Adrenal gland (tissue), 12 donors: ENCODE measurements around the gene PRSS8. TPM values are rescaled to one million over a fixed set of nuclear protein-coding genes. Genes with fewer than 3 reads are reported as not detected.
"Not testable (repeated sequence)": the region's sequence is repeated elsewhere in the genome, so short reads cannot be mapped to it uniquely, and the experiment has no call there.

Experiments
- DNase-seq, 7 donors: peaks; one replicate each; pipeline ENCODE4 v3.0.0-alpha.2; 2019 to 2020
- H3K27ac ChIP-seq, 5 donors: fragments of 200-600 bp; sonication (generic) in 4 of 5; 1 replicate in 3 of 5; 2 replicates in 2 of 5; pipeline versions ENCODE4 v1.5.1 to v1.8.0; 2016 to 2020; ENCODE audit warnings: mild to moderate bottlenecking in 1 of 5
- H3K27me3 ChIP-seq: fragments of 200-600 bp; 2 replicates; pipeline ENCODE4 v1.8.0; 2021
- H3K36me3 ChIP-seq, 2 donors: fragments of 200-600 bp; replicated peaks in 1 of 2; 1 replicate in 1 of 2; 2 replicates in 1 of 2; pipeline versions ENCODE4 v1.5.1 to v1.8.0; 2018 to 2022
- H3K4me1 ChIP-seq, 2 donors: fragments of 200-600 bp; replicated peaks in 1 of 2; 1 replicate in 1 of 2; 2 replicates in 1 of 2; pipeline versions ENCODE4 v1.5.1 to v1.8.0; 2018 to 2021
- H3K4me3 ChIP-seq, 4 donors: fragments of 200-600 bp; sonication (generic) in 3 of 4; one replicate each; pipeline ENCODE4 v1.5.1; 2016 to 2018
- H3K9me3 ChIP-seq, 3 donors: fragments of 200-600 bp; sonication (generic) in 1 of 3; replicated peaks in 1 of 3; 1 replicate in 2 of 3; 2 replicates in 1 of 3; pipeline versions ENCODE4 v1.5.1 to v1.8.0; 2016 to 2021
- POLR2A ChIP-seq, 2 donors: fragments of 450-650 bp; IDR thresholded peaks; one replicate each; pipeline ENCODE4 v1.6.1; 2017; ENCODE audit warnings: antibody characterized with exemption in 2 of 2, mild to moderate bottlenecking in 2 of 2, moderate library complexity in 1 of 2
- WGBS, 4 donors: extraction: QIAGEN DNeasy Blood & Tissue Kit in 2 of 4; methylation state at CpG; one replicate each; pipeline versions ENCODE4 v1.1.5 to v1.1.7; 2013 to 2017; 5-methylcytosine and 5-hydroxymethylcytosine counted together
- intact Hi-C, 2 donors: fragments of 100-400 bp; cut with DNase I; formaldehyde crosslinking; loops; one replicate each; pipeline versions ENCODE4 v1.14.1 to v1.15.0; 2022 to 2023
- polyA plus RNA-seq, 3 donors: library from polyadenylated mRNA; stranded (reverse); fragments of 200-250 nt in 2 of 3; fragments of 350-450 nt in 1 of 3; fragmentation: Illumina TruSeq in 1 of 3; extraction: RNeasy Lipid Tissue Mini Kit (QIAGEN cat#74804) in 1 of 3; gene quantifications; one replicate each; pipeline ENCODE4 v1.2.3, GENCODE V29; 2013 to 2014
- total RNA-seq, 9 donors: library from RNA; depleted of rRNA in 4 of 9; stranded (reverse); fragments of >200 nt in 4 of 9; fragments of 120-200 nt in 1 of 9; fragmentation: NEBNext Ultra II Directional in 1 of 9; extraction: Animal tissue kit (Norgen Biotek cat#: 25700) in 1 of 9; gene quantifications; one replicate each; pipeline versions ENCODE4 v1.1.0 to v1.2.4, GENCODE V29; 2013 to 2023
- TF ChIP-seq, protein P1 (sequence below), 6 experiments: fragments of 450-650 bp in 4 of 6; fragments of 200-600 bp in 2 of 6; sonication (generic) in 1 of 6; IDR thresholded peaks; 1 replicate in 5 of 6; 2 replicates in 1 of 6; pipeline versions ENCODE4 v1.5.1 to v1.8.0; 2016 to 2021; ENCODE audit warnings: antibody characterized with exemption in 6 of 6, mild to moderate bottlenecking in 2 of 6, moderate library complexity in 1 of 6
- donor health status: healthy with polysubstance abuse.
- donor health status: Bipolar disorder and iron deficiency.
- donor health status: DM: yes; HTN: yes; CAD: no.
- donor health status: DM: no; HTN: no; CAD: no.
- donor health status: DM: no; HTN: no; CAD: no.
- donor health status: DM: yes; HTN: yes; CAD: no.

PRSS8 gene
- total and polyA plus RNA-seq, 12 donors = 0.16 to 1.8 (median 0.42) TPM; not detected in 5

DNA sequence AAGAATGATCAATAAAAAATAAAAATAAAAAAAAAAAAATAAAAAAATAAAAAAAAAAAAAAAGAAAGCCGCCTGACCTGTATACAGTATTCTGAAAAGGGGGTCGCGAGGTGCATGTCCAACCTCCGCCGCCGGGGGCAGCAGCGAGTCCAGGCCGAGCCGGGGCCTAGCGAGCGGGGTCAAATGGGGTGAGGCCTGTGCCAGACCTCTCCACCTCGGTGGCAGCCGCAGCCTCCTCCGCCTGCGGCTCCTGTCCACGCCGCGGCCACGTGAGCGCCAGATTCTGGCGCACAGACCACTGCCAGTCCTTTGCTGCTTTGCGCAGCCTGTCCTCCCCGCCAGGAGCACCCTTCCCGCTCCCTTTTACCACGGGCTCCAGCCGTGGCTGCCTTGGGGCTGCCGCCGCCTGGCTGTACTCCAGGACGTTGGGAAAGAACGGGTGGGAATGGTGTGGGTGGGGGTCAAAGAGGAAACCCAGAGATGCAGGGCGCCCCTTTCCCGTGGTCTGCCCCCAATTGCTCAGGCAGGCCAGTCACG lies 29.8 kb downstream of the PRSS8 start:
- 5 to 12% (median 10%) methylated on average over 26 to 33 of the region's 33 CpGs for WGBS, 4 donors
- Histone ChIP-seq H3K27me3 (no peaks in the 10 kb centered on the region), H3K9me3 (no peaks in the 10 kb centered on the region), H3K27ac (peak overlapping the region in 4 of 5 donors; percentile 29 to 84 (median 64)), H3K4me3 (no peak overlapping the region), H3K36me3 (peaks cover 0 to 15% of the 10 kb centered on the region in 2 donors), H3K4me1 (peaks cover 11 to 22% of the 10 kb centered on the region in 2 donors)
- intact Hi-C loops = loop anchor here in 1 of 2 donors (5.0 kb wide), 1 partner anchor 72 kb away; no protein-coding TSS in a partner anchor
- peak in 1 of 2 donors; percentile 17 for TF ChIP-seq POLR2A (IDR thresholded peaks at IDR 0.05)
- TF ChIP-seq, protein P1, sequence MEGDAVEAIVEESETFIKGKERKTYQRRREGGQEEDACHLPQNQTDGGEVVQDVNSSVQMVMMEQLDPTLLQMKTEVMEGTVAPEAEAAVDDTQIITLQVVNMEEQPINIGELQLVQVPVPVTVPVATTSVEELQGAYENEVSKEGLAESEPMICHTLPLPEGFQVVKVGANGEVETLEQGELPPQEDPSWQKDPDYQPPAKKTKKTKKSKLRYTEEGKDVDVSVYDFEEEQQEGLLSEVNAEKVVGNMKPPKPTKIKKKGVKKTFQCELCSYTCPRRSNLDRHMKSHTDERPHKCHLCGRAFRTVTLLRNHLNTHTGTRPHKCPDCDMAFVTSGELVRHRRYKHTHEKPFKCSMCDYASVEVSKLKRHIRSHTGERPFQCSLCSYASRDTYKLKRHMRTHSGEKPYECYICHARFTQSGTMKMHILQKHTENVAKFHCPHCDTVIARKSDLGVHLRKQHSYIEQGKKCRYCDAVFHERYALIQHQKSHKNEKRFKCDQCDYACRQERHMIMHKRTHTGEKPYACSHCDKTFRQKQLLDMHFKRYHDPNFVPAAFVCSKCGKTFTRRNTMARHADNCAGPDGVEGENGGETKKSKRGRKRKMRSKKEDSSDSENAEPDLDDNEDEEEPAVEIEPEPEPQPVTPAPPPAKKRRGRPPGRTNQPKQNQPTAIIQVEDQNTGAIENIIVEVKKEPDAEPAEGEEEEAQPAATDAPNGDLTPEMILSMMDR (IDR thresholded peaks at IDR 0.05) = peak; percentile 82 to 93 (median 88)
- DNase-seq = peak; percentile 86 to 97 (median 93)

GRCh38 chr16:31100876-31101641 lies 34.5 kb downstream of the PRSS8 start:
- H3K4me1 ChIP-seq, H3K27me3 ChIP-seq, H3K27ac ChIP-seq, intact Hi-C loops, DNase-seq, H3K9me3 ChIP-seq, H3K4me3 ChIP-seq, H3K36me3 ChIP-seq: not testable (repeated sequence)
- 79 to 87% (median 85%) methylated on average over 12 to 13 of the region's 13 CpGs for WGBS, 4 donors

- no peak for TF ChIP-seq POLR2A (IDR thresholded peaks at IDR 0.05)
- TF ChIP-seq, protein P1 (IDR thresholded peaks at IDR 0.05) = no peak
- 60 to 71% (median 62%) methylated on average over 4 of the region's 4 CpGs for WGBS, 4 donors
- Histone ChIP-seq H3K4me3 (no peak overlapping the region), H3K4me1 (no peaks in the 10 kb centered on the region), H3K9me3 (no peaks in the 10 kb centered on the region), H3K27ac (no peak overlapping the region), H3K36me3 (no peaks in the 10 kb centered on the region), H3K27me3 (no peaks in the 10 kb centered on the region)
- intact Hi-C loops = no loop called here
- DNase-seq = no peak
Measured at GRCh38 chr16:31099860-31100638, 35.5 kb downstream of the PRSS8 start.

GRCh38 chr16:31094424-31095120 lies 41.0 kb downstream of the PRSS8 start, which contains the start of gene VKORC1:
TSS of gene VKORC1 (minus strand) at chr16:31094797. CDS start at chr16:31094729, 68 bp downstream.
- Histone ChIP-seq H3K27ac (peak within 1 kb of the TSS; percentile 64 to 93 (median 79)), H3K36me3 (peaks cover 0 to 14% of the 10 kb centered on the region in 2 donors), H3K27me3 (no peaks in the 10 kb centered on the region), H3K9me3 (no peaks in the 10 kb centered on the region), H3K4me1 (peaks cover 6 to 10% of the 10 kb centered on the region in 2 donors), H3K4me3 (peak within 1 kb of the TSS; percentile 54 to 78 (median 64))
- WGBS, 4 donors = 0% methylated on average over 17 to 69 of the region's 69 CpGs
- intact Hi-C loops = no loop called here
- peak; percentile 93 to 98 (median 97) for DNase-seq
- TF ChIP-seq, protein P1 (IDR thresholded peaks at IDR 0.05) = peak in 1 of 6 experiments; percentile 3
- TF ChIP-seq POLR2A (IDR thresholded peaks at IDR 0.05) = peak; percentile 26 to 77
